Uterus (tissue), 4 donors: ENCODE measurements around the gene SCAF8. TPM values are rescaled to one million over a fixed set of nuclear protein-coding genes. Genes with fewer than 3 reads are reported as not detected.

Experiments used
- DNase-seq, 2 donors: peaks; one replicate each; pipeline ENCODE4 v3.0.0-alpha.2; 2019 to 2020
- H3K27ac ChIP-seq, 2 donors: fragments of 200-600 bp; sonication (generic); 1 replicate in 1 of 2; 2 replicates in 1 of 2; pipeline ENCODE4 v1.5.1; 2016 to 2018
- H3K27me3 ChIP-seq, 2 donors: fragments of 200-600 bp; sonication (generic); one replicate each; pipeline ENCODE4 v1.5.1; 2018 to 2019; ENCODE audit warnings: control low read depth in 1 of 2
- H3K36me3 ChIP-seq, 2 donors: fragments of 200-600 bp; sonication (generic); one replicate each; pipeline ENCODE4 v1.5.1; 2019; ENCODE audit warnings: control low read depth in 1 of 2
- H3K4me1 ChIP-seq, 2 donors: fragments of 200-600 bp; sonication (generic); one replicate each; pipeline ENCODE4 v1.5.1; 2018 to 2019; ENCODE audit warnings: control low read depth in 1 of 2
- H3K4me3 ChIP-seq, 2 donors: fragments of 200-600 bp; sonication (generic); 1 replicate in 1 of 2; 2 replicates in 1 of 2; pipeline ENCODE4 v1.5.1; 2018 to 2019; ENCODE audit warnings: mild to moderate bottlenecking in 1 of 2
- H3K9me3 ChIP-seq, 2 donors: fragments of 200-600 bp; sonication (generic); one replicate each; pipeline ENCODE4 v1.5.1; 2019; ENCODE audit warnings: control low read depth in 1 of 2
- POLR2A ChIP-seq, 2 donors: fragments of 450-650 bp; IDR thresholded peaks; one replicate each; pipeline ENCODE4 v1.6.1; 2016; ENCODE audit warnings: antibody characterized with exemption in 2 of 2, mild to moderate bottlenecking in 1 of 2, moderate library complexity in 1 of 2
- intact Hi-C: fragments of 100-400 bp; cut with DNase I; formaldehyde crosslinking; loops from one replicate; pipeline ENCODE4 v1.15.1; 2023; ENCODE audit warnings: low total_unique reads
- total RNA-seq, 4 donors: library from RNA; depleted of rRNA in 3 of 4; stranded (reverse); fragments of >200 nt in 3 of 4; gene quantifications; one replicate each; pipeline versions ENCODE4 v1.1.0 to v1.2.4, GENCODE V29; 2014 to 2023
- TF ChIP-seq, protein P1 (sequence below), 4 experiments: fragments of 200-600 bp in 2 of 4; fragments of 450-650 bp in 2 of 4; sonication (generic) in 2 of 4; IDR thresholded peaks; one replicate each; pipeline ENCODE4 v1.5.1; 2016 to 2019; ENCODE audit warnings: antibody characterized with exemption in 4 of 4, mild to moderate bottlenecking in 2 of 4, moderate library complexity in 1 of 4
- donor health status: DM: yes; HTN: yes; CAD: no.

Gene SCAF8
- total RNA-seq, 4 donors from 2014 or later, result 28.7 to 85.9 (median 53.8) TPM

DNA sequence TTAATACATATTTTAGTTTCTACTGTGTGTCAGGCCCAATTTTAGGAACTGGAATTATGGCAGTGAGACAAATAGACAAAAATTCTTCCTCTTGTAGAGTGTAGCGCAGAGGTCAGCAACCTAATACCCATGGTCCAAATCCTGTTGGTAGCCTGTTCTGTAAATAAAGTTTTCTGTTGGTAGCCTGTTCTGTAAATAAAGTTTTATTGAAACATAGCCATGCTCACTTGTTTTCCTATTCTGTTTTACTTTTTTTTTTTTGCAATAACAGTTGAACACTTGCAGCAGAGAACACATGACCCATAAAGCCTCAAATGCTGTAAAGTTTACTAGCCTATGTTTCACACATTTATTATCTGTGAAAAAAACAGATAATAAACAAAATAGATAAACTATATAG lies 87.9 kb downstream of the SCAF8 start:
- Histone ChIP-seq H3K4me1 (no peaks in the 10 kb centered on the region), H3K27ac (no peak overlapping the region), H3K36me3 (no peaks in the 10 kb centered on the region), H3K27me3 (no peaks in the 10 kb centered on the region), H3K4me3 (no peak overlapping the region), H3K9me3 (no peaks in the 10 kb centered on the region)
- no peak for DNase-seq
- TF ChIP-seq, protein P1, sequence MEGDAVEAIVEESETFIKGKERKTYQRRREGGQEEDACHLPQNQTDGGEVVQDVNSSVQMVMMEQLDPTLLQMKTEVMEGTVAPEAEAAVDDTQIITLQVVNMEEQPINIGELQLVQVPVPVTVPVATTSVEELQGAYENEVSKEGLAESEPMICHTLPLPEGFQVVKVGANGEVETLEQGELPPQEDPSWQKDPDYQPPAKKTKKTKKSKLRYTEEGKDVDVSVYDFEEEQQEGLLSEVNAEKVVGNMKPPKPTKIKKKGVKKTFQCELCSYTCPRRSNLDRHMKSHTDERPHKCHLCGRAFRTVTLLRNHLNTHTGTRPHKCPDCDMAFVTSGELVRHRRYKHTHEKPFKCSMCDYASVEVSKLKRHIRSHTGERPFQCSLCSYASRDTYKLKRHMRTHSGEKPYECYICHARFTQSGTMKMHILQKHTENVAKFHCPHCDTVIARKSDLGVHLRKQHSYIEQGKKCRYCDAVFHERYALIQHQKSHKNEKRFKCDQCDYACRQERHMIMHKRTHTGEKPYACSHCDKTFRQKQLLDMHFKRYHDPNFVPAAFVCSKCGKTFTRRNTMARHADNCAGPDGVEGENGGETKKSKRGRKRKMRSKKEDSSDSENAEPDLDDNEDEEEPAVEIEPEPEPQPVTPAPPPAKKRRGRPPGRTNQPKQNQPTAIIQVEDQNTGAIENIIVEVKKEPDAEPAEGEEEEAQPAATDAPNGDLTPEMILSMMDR (IDR thresholded peaks at IDR 0.05), result no peak
- TF ChIP-seq POLR2A (IDR thresholded peaks at IDR 0.05), result no peak
- intact Hi-C loops, result no loop called here

GRCh38 chr6:154821638-154822037 lies 88.4 kb downstream of the SCAF8 start:
- H3K9me3 ChIP-seq, result no peaks in the 10 kb centered on the region
- H3K4me1 ChIP-seq, result no peaks in the 10 kb centered on the region
- no peak overlapping the region for H3K4me3 ChIP-seq
- no peak for DNase-seq
- no peak overlapping the region for H3K27ac ChIP-seq
- H3K27me3 ChIP-seq, result no peaks in the 10 kb centered on the region
- TF ChIP-seq, protein P1 (IDR thresholded peaks at IDR 0.05), result no peak
- H3K36me3 ChIP-seq, result no peaks in the 10 kb centered on the region
- intact Hi-C loops, result no loop called here

DNA sequence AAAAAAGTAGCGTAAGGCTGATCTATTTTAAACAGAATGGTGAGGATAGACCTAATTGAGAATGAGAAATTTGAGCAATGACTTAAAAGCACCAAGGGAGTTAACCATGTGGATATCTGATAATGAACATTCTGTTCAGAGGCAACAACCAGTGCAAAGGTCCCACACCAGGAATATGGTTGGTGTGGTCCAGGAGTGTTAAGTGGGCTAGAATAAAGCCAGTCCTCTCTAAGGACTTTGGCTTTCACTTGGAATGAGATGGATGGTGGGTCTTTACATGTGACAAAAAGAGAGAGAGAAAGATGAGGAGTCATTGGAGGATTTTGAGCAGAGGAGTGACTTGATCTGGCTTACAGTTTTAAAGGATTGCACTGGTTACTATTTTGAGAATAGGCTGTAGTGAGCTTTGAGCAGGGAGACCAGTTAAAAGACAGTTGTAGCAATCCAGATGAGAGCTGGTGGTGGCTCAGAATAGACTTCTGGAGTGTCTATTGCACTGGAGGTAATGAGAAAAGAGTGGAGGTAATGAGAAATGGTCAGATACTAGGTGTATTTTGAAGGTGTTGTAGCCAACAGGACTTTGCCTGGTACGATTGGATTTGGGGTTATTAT lies 89.8 kb downstream of the SCAF8 start:
- Histone ChIP-seq H3K27ac (no peak overlapping the region), H3K4me1 (no peaks in the 10 kb centered on the region), H3K27me3 (no peaks in the 10 kb centered on the region), H3K9me3 (no peaks in the 10 kb centered on the region), H3K36me3 (no peaks in the 10 kb centered on the region), H3K4me3 (no peak overlapping the region)
- TF ChIP-seq, protein P1 (IDR thresholded peaks at IDR 0.05), result no peak
- TF ChIP-seq POLR2A (IDR thresholded peaks at IDR 0.05), result no peak
- intact Hi-C loops, result no loop called here
- no peak for DNase-seq

DNA sequence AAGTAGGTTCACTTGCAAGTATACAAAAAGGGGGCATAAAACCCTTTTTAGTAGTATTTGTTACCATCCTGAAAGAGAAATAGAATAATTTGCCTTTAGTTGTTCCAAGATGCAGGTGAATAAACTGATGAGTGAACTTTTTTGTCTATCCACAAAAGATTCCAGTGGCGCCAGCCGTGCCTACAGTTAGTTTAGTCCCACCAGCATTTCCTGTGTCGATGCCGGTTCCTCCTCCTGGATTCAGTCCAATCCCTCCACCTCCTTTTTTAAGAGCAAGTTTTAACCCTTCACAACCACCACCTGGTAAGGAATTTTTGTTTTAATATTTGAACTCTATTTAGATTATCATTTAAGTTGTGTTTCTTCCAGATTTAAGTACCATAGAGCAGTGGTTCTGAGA lies 90.9 kb downstream of the SCAF8 start:
- no peak for TF ChIP-seq POLR2A (IDR thresholded peaks at IDR 0.05)
- TF ChIP-seq, protein P1 (IDR thresholded peaks at IDR 0.05), result no peak
- intact Hi-C loops, result no loop called here
- Histone ChIP-seq H3K4me1 (no peaks in the 10 kb centered on the region), H3K9me3 (no peaks in the 10 kb centered on the region), H3K27me3 (no peaks in the 10 kb centered on the region), H3K36me3 (no peaks in the 10 kb centered on the region), H3K27ac (no peak overlapping the region), H3K4me3 (no peak overlapping the region)
- DNase-seq, result no peak

DNA sequence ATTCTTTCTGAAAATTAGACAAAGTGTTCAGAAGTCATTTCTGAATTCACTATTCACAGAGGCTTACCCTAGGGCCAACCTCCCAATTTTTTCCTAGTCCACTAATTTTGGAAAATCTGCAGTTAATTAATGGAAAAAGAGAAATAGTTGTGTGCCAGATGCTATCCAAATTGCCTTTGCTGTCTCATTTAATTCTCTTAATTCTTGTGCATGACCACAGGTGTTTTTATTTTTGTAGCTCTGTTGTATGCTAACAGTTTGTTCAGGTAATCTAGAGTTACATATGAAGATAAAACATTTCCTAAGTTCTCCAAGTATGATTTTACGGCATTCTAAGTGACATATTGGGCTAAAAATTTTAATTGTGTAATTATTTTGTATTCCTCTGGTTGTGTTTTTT lies 96.8 kb downstream of the SCAF8 start:
- intact Hi-C loops, result no loop called here
- DNase-seq, result no peak
- no peaks in the 10 kb centered on the region for H3K36me3 ChIP-seq
- H3K4me3 ChIP-seq, result no peak overlapping the region
- no peak overlapping the region for H3K27ac ChIP-seq
- no peak for TF ChIP-seq POLR2A (IDR thresholded peaks at IDR 0.05)
- TF ChIP-seq, protein P1 (IDR thresholded peaks at IDR 0.05), result no peak
- no peaks in the 10 kb centered on the region for H3K4me1 ChIP-seq
- H3K9me3 ChIP-seq, result no peaks in the 10 kb centered on the region
- H3K27me3 ChIP-seq, result no peaks in the 10 kb centered on the region
